Gastrocnemius medialis (tissue), 4 donors: Measurements from ENCODE around the gene FBXL16.

Experiments
- POLR2A ChIP-seq, 2 donors: fragments of 450-650 bp; IDR thresholded peaks; one replicate each; pipeline ENCODE4 v1.6.1; 2017; ENCODE audit warnings: antibody characterized with exemption in 2 of 2, mild to moderate bottlenecking in 2 of 2, moderate library complexity in 2 of 2
- TF ChIP-seq, protein P1 (sequence below), 5 experiments: fragments of 450-650 bp in 3 of 5; fragments of 200-600 bp in 2 of 5; sonication (generic) in 2 of 5; IDR thresholded peaks in 4 of 5; conservative IDR thresholded peaks in 1 of 5; 1 replicate in 4 of 5; 2 replicates in 1 of 5; pipeline ENCODE4 v1.5.1; 2016 to 2019; ENCODE audit warnings: antibody characterized with exemption in 5 of 5, mild to moderate bottlenecking in 3 of 5, moderate library complexity in 3 of 5

DNA sequence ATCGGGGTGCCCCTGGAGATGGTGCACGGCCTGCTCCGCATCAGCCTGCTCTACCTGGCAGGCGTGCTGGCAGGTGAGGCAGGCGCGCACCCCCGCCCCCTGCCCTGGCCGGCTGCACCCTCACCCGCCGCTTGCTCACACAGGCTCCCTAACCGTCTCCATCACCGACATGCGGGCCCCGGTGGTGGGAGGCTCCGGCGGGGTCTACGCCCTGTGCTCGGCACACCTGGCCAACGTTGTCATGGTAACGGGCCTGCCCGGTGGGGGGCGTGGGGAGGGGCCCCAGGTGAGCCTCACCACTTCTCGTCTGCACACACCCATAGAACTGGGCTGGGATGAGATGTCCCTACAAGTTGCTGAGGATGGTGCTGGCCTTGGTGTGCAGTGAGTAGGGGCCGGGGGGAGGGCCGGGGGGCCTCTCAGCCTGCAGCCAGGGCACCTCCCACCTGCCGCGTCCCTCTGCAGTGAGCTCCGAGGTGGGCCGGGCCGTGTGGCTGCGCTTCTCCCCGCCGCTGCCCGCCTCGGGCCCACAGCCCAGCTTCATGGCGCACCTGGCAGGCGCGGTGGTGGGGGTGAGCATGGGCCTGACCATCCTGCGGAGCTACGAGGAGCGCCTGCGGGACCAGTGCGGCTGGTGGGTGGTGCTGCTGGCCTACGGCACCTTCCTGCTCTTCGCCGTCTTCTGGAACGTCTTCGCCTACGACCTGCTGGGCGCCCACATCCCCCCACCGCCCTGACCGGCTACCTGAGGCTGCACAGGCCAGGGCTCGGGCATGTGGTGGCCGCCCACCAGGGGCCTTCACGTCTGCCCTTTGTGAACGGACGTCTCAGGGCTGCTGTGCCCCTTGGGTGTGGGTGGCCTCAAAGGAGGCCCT, 28.0 kb downstream of the FBXL16 start:
- no peak for TF ChIP-seq POLR2A (IDR thresholded peaks at IDR 0.05)
- TF ChIP-seq, protein P1, sequence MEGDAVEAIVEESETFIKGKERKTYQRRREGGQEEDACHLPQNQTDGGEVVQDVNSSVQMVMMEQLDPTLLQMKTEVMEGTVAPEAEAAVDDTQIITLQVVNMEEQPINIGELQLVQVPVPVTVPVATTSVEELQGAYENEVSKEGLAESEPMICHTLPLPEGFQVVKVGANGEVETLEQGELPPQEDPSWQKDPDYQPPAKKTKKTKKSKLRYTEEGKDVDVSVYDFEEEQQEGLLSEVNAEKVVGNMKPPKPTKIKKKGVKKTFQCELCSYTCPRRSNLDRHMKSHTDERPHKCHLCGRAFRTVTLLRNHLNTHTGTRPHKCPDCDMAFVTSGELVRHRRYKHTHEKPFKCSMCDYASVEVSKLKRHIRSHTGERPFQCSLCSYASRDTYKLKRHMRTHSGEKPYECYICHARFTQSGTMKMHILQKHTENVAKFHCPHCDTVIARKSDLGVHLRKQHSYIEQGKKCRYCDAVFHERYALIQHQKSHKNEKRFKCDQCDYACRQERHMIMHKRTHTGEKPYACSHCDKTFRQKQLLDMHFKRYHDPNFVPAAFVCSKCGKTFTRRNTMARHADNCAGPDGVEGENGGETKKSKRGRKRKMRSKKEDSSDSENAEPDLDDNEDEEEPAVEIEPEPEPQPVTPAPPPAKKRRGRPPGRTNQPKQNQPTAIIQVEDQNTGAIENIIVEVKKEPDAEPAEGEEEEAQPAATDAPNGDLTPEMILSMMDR (IDR thresholded peaks at IDR 0.05 in 4 of 5, conservative IDR thresholded peaks at IDR 0.05 in 1 of 5): no peak
